NCI-H510A (cell line): ENCODE measurements around the gene IZUMO4.

Source experiments
- DNase-seq: peaks from one replicate; lab custom pipeline; 2025; lab: John Stamatoyannopoulos, UW

IZUMO4 gene

DNA sequence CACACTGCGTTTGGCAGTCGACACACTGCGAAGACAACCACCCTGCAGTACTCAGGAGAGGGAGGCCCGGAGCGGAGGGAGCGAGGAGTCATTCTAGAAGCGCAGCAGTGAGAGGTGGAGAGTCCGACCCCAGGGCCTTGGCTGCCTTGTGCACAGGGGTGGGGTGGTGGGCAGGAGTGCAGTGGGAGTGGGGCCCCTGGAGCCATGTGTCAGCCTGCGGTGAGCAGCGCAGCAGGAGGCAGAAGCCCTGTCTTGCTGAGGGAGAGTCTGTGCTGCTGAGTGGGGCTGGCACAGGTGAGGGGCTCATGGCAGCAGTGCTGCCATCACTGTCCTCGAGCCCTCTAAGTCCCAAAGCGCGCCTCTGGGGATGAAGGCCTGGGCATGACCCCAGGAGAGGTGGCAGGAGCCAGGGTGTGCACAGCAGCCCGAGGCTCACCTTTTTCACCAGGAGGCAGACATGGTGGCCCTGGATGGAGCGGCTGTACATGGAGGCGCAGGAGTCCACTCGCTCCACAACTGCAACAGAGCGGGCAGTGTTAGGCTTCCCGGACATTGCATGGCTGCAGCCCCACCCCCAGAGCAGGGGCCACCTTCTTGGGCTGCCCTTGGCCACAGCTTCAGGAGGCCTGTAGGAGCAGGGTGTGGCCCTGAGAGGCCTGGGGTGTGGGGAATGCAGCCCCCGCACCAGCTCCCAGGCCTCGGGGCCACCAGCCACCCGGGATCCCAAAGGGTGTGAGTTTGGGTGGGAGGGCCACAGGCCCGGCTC lies 11.7 kb downstream of the IZUMO4 start:
- DNase-seq, result no peak

DNA sequence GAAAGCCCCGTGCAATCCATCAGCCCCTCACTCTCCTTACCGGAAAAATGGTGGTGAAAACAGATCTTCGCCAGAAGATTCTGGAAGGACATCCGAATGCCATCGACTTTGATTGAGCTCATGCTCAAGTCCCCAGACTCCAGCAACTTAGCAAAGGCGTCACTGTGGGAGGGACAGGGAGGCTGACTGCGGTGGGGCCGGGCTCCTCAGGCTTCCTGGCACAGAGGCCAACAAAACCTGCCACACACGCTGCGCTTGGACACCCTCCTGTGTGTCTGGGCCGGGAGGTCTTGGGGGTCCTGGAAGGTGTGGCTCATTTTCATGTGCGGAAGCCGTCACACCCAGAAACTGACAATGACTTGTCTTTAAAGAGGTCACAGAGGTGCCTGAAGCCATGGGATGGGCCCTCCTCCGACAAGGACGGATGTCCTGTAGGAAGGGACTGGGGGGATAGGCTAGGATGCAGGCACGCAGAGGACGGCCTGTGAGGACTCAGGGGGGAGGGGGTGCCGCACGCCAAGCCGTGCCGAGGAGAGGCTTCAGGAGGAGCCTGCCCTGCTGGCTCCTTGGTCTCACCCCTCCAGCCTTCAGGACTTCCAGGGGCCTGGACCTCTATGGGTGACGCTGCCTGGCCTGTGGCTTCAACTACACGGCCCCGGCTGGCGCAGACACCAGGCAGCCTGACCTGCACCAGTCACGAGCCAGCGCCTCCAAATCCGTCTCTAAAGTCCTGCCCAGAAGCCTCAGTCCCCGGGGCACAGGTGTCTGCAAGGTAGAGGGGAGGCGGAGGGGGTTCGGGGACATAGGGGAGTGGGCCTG lies 12.5 kb downstream of the IZUMO4 start:
- DNase-seq, result no peak

DNA sequence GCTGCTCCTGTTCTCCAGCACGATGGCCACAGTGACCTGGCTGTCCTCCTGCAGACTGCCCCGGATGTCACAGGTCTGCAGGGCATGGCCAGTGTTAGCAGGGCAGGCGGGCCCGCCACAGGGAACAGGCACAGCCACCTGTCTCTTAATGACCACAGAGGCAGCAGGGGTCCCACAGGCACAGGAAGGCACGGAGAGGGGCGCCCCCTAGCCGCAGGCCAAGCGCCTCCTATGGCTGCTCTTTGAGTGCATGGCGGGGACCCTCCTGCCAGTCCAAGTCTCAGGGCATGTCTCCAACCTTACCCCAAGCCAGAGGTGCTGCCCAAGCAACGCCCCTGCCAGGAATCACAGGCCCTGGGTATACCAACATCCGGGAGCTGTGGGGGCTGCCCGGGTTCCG lies 14.1 kb downstream of the IZUMO4 start:
- no peak for DNase-seq

DNA sequence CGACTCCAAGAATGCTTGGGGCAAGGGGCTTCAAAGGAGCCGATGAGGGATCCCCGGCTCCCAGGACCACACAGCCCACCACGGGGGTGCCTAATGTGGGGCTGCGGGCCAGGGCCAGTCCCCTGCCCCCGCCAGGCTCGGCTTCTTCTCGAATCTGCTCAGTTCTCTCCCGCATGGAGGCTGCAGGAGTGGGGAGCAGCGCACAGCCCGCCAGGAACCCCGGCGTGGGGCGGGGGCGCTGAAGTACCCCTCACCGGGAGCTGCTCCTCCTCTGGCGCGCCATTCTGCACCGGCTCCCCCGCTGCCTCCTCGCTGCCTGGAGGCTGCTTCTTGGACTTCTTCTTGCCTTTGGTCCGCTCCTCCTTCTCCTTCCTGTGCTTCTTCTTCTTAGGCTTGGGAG lies 14.7 kb downstream of the IZUMO4 start:
- no peak for DNase-seq

DNA sequence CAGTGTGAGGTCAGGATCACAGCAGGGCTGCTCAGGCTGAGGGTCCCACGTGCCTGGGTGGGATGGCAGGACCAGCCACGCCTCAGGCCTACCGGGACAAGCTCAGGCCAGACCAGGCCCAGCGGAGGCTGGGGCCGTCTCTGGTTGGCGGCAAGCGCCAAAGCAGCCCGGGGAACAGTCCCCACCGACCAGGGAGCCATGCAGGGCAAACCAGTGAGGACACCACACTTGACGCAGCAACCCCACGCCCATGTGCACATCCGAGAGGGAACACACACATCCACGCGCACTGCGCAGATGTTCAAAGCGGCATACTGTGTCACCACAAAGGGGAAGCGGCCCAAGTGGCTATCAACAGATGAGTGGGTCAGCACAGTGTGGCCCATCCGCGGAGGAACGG lies 15.2 kb downstream of the IZUMO4 start:
- no peak for DNase-seq

DNA sequence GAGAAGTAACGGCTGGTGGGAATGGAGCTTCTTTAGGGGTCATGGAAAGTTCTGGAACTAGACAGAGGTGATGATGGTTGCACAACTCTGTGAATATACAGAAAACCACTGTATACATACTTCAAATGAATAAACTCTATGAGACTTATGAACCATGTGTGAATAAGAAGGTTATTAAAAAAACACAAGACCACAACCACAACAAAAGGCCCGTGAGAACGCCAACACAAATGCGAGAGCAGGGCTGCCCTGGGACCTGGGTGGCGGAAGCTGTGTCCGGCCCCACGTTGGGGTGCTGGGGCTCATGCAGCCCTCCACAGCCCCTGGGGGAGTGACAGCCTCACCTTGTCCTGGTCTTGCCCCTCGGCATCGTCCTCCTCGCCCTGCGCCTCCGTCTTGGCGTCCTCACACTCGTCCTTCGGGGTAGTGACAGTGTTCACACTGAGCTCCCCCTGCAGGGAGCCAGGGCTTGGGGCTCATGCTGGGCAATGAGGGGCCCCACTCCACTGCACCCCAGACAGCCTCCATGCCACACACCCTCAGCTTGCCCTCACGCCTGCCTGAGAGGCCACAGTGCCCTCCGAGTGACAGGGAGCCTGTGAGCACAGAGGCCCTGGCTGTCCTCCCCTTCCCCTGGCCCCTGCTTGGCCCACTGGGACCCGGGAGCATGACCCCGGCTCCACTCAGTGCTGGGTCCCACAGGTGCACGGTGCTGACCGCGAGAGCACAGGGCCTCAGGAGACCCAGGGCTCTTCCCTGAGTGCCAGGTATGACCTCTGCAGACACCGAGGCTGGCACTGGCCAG lies 16.0 kb downstream of the IZUMO4 start:
- DNase-seq, result no peak

DNA sequence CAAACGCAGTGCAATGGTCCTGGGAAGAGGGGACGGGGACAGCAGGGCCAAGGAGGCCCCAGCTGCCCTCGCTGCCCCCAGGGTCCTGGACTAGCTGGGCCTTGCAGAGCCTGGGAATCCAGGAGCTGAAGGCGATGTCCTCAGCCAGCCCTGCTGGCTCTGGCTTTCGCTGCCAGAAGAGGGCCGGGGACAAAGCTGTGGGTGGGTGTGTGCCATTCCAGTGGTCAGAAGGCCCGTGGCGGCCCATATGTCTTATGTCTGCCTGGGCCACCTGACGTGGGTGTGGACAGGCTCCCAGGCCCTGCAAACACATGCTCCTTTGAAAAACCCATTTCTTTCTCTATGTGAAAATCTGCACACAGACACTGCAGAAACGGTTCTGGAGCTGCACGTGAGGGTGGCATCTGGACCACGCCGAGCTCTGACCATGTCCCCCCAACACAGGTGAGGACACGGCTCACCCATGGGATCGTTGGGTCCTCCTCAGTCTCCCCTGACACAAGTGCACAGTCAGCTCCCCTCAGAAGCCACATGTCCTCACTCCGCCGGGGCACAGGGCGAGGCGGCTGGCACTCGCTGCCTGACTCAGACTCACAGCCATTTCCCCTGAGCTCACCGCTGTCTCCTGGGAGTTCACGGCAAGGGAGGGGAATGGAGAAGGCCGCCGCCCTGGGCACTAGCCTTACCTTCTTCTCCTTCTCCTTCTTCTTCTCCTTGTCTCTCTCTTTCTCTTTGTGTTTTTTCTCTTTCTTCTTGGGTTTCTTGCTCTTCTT lies 16.9 kb downstream of the IZUMO4 start:
- DNase-seq, result no peak

DNA sequence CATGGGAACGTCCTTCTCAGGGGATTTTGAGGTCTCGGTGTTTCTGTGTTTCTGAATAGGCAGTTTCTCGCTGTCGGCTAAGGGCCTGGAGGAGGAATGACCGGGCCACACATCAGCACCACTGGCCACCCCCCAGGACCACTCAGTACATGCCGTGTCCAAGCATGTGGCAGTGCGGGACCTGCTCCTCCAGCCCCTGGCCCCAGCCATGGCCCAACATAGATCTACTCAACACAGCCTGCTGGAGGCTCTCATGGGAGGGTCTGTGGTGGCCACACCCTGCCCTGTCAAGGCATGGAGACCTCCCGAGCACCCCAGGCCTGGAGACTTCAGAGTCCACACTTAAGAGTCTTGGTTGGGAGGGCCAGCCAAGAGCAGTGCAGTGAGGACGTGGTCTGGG lies 17.5 kb downstream of the IZUMO4 start:
- DNase-seq, result no peak

DNA sequence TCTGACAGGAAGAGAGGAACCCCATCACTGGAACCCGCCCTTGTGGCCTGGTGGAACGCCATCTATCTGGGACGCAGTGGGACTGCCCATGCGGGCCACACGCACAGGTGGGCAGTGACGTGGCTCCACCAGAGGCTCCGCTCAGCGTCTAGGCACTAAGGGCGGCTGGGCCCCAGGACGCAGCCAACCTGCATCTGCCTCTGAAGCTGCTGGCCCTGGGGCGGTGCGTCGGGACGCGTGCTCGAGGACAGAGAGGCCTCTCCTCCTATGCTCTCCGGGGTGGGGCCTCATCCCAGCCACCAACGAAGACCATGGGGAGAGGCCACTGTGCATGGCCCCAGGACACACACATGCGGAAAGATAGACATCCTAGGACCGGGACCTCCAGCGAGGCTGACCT lies 18.1 kb downstream of the IZUMO4 start:
- DNase-seq, result no peak

DNA sequence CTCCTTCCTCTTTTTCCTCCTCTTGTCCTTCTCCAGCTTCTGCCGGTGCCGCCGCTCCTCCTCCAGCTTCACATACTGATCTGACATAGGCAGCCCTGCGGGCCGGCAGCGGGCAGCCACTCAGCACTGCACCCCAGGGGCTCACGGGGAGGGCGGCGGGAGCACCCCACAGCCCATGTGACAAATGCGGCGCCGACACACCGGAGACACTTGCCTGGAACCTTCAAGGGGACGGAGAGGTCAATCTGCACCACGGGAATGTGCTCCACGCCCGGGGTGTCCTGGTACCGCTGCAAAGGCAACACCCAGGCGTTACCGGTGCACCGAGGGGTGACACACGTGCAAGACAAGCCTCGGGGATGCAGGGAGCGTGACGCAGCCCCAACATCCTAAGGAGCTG lies 18.6 kb downstream of the IZUMO4 start:
- DNase-seq, result no peak

DNA sequence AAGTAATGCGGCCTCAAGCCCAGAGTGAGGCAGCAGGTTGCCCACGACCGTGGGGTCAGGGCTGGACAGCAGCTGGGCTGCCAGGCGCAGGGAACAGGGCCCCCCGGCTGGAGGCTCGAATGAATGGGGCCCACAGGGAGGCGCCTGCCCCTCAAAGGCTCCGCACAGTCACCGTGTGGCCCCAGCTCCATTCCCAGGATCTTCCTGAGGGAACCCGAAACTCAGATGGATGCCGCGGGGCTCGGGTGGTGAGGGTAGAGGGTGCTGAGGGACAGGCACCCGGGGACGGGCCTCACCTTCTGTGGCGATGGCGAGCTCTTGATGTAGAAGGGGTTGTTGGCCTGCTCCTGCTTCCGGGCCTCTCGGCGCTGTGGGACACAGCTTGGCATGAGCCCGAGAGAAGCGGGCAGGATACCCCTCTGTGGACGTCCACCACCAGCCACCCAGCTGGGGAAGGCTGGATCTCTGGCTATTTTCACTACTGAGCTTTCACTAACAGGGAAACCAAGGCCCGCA lies 19.3 kb downstream of the IZUMO4 start:
- no peak for DNase-seq

DNA sequence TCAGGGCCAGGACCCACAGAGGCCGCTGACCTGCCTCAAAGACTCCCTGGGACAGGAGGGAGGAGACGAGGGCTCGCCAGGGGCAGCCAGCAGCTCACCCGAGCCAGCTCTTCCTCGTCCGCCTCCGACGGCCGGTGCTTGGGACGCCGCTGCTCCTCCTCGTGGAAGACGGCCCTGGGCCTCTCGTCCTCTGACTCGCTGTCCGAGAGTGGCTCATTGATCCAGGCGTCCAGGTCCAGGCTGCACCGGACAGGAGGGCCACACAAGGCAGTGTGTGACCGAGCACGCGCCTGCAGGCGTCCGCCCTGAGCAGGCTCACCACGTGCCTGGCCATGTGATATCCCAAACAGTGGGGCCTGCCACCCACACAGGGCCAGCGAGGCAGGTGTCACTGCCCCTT lies 19.8 kb downstream of the IZUMO4 start:
- DNase-seq, result no peak

DNA sequence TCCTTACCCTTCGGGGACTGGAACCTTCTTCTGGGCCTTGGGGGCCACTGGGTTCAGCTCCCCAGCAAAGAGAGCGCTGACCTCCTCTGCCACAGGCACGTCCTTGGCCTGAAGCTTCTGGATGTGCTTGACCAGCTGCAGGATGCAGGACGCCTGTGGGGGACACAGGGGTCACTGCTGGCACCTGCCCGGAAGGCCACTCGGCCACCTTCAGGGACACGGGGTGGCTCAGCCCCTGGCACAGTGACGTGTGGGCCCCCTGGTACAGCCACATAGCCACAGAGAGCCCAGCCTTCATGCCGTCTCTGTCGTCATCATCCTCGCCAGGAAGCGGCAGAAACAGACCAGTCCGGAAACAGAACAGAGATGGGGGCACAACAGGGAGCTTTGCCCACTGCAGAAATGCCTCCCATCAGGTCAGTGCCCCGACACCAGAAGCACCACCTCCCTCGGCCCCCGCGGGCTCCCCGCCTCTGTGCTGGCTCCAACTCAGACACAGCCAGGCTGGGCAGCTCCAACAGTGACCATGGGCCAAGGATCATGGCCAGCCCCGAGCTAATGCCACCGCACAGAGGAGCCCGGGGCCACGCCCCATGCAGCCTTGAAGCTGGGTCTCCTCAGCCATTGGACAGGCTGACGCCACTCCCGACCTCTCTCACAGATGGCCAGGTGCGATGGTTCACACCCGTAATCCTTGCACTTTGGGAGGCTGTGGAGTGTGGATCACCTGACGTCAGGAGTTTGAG lies 20.7 kb downstream of the IZUMO4 start:
- DNase-seq, result no peak

DNA sequence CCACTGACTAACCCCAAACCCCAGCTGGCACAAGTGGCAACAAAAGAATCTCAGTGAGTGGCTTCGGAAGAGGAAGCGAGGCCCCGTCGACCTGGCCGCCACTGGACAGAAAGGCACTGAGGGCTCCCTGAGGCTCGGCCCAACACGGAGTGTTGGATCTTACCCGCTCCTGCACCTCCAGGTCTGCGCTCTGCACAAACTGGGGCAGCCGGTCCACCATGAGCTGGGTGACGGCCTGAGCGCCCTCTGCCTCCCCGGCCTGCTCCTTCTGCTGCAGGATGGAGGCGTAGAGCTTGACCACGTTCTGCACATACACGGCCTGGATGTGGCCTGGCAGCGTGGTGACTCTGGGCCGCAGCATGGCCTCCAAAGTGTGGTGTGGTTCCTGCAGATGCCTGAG lies 21.7 kb downstream of the IZUMO4 start:
- no peak for DNase-seq

DNA sequence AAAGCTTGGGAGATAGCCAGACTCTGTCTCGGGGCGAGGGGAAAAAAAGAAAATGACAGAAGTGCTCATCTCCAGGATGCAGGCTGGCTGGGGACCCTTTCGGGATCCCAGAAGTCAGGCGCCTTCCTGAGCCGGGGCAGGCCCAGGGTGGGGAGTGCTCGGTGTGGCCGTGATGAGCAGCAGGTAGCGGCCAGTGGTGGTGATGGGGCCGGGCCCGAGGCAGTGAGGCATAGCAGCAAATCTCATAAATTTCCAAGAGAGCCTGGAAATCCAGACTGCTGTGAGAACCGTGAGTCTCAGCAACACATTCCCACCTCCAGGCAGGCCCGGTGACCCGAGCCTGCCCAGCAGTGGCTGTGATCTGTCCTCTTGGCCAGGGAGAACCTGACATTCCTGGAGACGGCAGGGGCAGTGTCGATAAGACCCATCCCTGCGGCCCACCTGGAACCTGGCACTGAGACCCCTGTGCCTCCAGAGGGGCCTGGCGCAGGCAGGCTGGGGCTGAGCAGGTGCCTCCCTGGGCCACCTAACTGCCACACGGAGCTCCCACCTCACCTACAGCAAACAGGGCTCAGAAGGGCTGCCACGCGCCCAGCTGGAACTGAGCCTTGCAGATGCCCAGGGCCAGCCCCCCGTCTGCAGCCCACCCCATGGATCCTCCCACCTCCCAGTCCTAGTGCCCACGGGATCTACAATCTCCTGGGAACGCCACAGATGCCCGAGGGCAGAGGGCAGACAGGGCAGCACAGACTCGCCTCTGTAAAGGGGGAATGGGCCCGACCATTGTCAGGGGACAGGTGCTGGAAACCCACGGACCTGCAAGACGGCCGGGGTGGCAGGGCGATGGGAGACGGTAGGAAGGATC lies 23.4 kb downstream of the IZUMO4 start:
- DNase-seq, result no peak

DNA sequence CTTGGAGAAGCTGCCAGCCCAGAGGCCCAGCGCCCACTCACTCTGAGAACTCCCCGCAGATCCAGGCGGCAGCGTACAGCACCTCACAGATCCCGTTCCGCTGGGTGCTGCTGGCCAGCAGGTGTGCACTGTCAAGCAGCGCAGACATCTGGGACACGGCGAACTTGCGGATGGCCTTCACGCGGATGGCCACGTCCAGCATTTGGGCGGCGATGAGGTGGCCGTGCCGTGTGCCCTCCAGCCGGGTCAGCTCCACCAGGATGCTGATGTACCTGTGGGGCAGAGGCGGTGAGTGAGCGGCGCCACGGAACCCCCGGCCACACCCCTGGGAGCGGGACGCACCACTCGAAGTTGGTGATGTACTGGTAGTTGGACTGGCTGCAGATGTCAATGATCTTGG lies 24.1 kb downstream of the IZUMO4 start:
- no peak for DNase-seq

DNA sequence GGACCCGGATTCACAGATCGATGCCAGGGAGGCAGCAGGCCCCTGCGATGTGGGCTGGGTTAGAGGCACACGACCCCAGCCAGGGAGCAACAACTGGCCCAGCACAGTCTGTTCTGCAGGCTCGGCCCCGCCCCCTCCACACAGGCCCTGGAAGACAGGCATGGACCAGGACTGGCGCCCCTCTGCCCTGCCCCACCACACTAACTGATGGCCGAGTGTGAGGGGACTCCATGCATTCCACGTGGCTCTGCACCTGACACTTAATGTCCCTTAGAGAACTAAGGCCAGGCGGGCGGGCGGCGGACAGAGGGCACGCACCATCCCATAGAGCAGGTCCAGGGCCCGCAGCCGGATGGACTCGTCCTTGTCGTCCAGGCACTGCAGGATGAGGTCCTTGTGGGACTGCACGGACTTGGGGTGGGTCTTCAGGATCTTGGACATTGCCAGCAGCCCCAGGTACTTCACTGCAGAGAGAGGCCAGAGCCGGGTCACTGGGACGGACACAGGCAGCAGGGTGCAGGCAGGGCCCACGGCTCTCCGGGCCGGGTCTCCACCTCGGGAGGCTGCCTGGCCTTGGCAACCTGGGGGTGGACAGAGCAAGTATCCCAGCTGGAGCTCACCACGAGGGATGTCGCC lies 24.8 kb downstream of the IZUMO4 start:
- no peak for DNase-seq

DNA sequence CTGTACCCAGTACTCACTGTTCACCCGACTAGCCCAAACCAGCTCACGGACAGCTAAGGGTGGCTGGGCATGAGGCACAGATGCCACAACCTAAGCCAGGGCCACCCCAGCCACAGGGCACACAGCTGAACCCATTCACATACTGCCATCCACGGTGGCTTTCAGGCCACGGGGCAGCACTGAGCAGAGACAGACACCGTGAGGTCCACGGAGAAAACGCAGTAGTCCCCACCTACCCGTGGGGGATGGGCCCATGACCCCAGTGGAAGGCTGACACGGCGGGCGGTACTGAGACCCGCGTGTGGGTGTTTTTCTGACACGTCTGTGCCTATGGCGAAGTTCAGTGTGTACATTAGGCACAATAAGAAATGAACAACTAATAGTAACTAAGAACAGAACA lies 25.5 kb downstream of the IZUMO4 start:
- DNase-seq, result no peak

DNA sequence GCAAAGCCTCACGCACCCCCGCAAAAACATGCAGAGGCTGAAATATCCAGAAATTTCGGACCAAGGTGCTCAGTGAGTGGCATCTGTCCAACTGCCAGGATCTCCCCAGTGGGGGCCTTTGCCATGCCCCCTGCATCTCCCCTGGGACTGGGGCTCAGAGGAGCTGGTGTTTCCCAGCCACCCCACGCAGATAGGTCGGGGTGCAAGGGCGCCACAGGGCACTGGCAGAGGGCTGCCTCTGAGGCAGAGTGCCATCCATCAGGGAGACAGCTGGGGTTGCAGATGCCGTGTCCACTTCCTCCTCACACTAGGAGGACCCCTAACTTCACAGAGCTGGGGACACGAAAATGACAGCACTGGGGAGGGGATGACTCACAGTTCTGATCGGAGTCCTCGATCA lies 26.3 kb downstream of the IZUMO4 start:
- no peak for DNase-seq
